ENCODE data around the gene RAD51B.
A peak's percentile ranks its signal among the peaks of the same experiment; 100 is the strongest.

The RAD51B gene

DNA sequence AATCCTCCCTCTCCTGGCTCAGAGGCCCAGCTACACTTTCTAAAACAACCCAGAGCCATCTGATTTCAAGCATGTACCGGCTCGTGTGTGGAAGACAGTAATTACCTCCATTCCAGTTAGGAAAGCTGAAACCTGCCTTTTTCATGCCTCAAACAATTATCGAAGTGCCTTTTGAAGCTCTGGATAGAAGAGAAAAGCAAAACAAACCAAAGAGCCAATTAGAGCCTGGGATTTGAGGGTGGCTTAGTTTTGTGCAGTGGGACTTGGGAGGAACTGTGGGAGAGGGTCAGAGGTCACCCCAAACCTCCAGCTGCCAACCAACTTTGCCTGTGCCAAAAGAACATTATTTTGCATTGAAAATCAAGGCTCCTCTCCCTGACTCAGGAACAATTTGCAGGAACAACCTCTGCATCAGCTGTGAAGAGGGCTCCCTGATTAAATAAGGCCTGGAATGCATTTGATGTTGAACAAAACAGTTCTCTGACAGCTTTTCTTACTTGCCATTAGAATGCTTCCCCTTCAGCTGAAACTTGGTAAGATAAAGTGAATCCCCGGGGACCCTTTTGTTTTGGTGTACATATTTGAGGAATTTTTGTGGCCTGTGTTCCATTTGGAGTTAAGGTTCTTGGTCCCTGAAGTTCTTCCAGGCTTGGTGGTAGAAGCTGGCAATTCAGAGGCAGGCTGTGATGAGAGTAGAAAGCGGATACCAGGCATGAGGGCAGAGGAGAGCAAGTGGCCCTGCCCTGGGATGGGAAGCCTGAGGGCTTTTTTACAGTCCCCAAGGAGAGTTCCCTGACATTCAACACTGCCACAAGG is 703.1 kb downstream of the RAD51B start:
- FAIRE-seq: no peak

- no peak for FAIRE-seq
Observed at GRCh38 chr14:68523326-68523610, 703.7 kb downstream of the RAD51B start.

- no peak for FAIRE-seq
Observed at GRCh38 chr14:68523989-68524725, 704.6 kb downstream of the RAD51B start.

DNA sequence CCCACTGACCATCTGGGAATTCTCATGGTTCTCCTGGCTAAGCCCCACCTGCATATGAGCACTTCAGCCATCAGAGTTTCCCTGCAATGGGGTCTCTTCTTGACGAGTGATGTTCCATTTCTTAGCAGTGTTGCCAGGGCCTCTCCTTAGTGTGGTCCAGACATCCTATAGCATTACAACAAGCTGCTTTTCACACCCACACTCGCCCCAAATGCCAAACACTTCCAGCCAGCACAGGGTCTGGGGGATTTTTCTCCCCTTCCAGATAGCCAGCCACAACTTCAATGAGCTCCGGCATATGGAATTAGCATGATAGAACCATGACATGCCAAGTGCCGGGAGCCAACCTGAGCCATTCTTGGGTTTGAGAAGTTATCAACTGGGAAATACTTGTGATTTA is 705.9 kb downstream of the RAD51B start:
- FAIRE-seq: no peak

- no peak for FAIRE-seq
Observed at GRCh38 chr14:68526512-68527091, 707.0 kb downstream of the RAD51B start.

DNA sequence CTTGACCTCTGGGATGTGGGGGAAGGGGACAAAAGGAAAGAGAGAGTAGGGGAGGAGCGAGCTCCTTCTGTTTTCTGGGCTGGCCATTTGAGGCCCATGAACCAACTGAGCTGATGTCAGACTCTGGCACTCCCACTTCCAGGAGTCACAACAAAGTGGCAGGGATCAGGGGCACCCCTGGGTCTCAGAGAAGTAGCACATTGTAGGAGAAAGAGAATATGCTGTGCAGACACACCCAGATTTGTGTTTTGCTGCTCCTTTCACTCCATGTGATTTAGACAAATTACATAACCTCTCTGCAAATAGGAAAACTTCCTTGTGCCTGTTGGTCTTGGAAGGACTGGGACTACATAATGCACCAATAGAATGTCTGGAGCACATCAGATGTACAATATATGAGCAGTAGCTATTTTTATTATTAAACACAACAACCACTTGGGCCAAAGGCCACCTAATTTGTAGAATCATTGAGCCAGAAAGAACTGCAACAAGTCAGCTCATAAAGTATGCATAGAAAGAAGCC is 707.8 kb downstream of the RAD51B start:
- no peak for FAIRE-seq

GRCh38 chr14:68528040-68528687 is 708.6 kb downstream of the RAD51B start:
- no peak for FAIRE-seq

DNA sequence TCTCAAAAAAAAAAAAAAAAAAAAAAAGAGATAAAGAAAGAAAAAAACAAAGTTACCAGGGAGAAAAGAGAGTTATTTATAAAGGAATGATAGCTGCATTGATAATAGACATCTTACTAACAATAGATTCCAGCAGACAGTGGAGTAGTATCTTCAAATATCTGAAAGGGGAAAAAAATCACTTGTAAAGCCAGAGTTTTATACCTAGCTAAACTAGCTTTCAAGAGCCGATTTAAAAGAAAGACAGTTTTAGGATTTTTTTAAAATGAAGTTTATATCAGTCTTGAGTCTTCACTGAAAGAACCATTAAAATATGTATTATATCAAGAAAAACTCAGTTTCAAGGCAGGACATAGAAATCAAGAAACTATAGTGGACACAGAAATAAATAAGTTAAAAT is 710.9 kb downstream of the RAD51B start:
- FAIRE-seq: no peak

DNA sequence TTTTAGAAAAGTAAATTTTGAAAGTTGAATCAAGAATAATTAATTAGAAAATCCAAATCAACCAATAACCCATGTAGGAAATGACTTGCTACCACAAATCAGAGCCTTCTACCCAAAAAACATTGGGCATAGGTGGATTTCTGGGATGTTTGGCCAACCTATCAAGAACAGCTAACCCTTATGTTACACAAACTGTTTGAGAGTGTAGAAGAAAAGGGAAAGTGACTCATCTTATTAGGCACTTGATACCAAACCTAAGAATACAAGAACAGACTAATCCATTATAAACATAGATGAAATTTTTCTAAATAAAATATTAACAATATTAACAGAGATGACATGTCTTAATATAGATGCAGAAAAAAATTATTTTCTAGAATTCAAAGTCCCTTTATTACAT is 712.9 kb downstream of the RAD51B start:
- FAIRE-seq: peak; percentile 19

DNA sequence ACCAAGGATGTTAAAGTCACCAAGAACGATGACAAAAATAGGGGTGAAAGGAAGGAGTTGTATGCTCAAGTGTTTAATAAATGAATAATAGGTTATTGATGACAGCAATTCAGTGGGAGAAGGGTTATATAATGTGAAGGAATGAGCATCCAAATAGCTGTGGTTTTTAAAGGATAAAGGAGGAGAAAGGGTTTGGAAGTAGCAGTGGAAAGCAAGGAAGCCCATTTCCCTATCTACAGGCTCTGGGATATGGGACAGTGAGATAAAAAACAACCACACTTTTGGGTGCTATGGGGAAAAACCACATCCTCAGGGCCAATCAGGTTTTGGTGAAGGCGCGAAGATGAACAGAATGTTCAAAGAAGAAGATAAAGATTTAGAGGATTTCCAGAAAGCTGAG is 714.7 kb downstream of the RAD51B start:
- FAIRE-seq: no peak

DNA sequence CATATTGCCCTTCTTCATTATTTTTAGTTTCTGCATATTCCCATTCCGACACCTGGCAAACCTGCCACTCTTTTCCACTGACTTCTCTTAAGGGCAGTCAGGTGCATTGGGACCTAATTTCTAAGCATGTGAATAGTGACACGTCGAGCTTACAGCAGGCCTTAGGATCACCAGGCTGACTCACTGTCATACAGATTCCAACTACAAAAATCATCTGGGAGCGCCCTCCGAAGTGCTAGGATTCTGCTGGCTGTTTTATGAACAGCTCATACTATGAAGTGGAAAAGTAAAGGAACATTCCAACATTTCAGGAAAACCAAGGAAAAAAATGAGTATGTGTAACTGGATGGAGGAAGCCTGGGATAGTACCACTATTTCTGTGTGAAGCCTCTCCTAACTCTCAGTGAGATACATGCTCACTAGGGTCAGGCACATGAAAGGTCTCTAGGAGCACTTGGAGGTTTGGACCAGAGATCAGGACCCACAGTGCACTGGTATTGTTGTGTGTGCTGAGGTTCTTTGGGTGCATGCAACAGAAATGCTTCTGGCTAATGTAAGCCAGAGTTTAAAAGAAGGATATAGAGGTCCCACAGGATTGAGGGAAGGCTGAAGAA is 715.9 kb downstream of the RAD51B start:
- no peak for FAIRE-seq

GRCh38 chr14:68536018-68536410 is 716.4 kb downstream of the RAD51B start:
- no peak for FAIRE-seq

DNA sequence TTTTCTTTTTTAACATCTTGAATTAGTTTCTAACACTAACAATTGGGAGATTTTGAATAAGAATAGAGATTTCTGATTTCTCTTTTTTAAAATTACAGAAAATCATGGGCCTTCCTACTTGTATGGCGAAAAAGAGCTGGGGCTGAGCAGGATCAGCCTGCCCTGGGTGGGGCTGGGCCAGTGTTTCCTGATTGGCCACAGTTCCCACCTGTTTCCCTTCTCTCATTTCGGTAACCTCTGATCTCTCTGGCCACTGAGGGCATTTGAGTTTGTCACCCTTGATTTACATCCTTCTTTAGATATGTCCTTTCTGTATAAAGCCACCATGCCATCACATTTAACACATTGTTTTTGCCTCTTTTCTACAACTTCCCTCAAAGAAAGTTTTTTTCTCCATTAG is 719.1 kb downstream of the RAD51B start:
- no peak for FAIRE-seq

DNA sequence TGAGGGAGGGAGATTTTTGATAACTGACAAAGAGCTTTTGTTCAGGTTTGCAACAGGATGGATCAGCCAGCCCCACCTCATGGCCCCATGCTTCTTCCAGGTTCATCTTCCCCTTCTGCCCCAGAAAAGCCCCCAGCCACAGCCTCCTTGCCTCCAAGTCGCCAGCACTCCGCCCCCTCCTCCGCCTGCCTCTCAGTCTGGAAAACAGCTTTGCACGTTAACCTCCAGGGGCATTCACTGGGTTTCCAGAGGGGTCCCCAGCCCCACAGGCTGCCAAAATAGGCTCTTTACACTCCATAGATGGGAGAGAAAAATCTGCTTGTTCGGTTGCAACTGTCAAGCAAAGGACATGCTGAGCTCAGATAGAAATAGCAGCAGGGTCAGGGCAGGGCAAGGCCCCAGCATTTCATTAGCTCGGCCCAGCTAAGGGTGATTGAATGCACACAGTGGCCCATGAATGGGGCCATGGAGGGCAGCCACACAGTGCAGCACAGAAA is 719.7 kb downstream of the RAD51B start:
- no peak for FAIRE-seq

- FAIRE-seq: no peak
Observed at GRCh38 chr14:68539789-68540188, 720.2 kb downstream of the RAD51B start.

DNA sequence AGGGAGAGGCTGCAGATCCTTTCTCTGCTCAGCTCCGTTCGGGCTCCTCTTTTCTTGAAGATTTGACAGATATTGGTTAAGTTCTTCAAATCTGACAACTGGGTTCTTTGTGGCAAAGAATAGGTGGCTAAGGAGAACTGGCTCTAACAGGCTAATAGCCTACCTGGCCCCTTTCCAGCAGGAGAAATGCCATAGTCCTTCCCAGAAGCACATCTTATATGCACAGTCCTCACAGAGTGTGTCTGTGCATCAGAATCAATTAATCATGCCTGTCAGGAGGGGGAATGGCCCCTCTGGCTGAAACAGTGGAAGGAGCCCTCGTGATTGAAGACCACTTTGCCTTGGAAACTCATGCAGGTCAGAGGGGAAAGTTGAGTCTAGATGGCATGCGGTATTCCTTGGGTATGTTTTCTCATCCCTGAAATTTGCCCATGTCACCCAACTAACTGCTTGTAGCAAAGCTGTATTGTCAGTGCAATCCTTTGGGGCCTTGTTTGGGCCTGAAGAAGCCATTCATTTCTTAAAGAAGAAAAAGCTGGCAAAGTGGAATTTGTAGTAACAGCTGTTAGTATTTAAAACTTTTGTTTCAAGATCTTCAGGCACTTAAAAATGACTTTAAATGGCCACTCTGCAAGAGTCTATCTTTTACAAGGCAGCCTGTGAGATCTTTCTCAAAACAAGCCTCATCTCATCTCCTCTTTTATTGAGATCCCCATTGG is 721.8 kb downstream of the RAD51B start:
- FAIRE-seq: no peak

DNA sequence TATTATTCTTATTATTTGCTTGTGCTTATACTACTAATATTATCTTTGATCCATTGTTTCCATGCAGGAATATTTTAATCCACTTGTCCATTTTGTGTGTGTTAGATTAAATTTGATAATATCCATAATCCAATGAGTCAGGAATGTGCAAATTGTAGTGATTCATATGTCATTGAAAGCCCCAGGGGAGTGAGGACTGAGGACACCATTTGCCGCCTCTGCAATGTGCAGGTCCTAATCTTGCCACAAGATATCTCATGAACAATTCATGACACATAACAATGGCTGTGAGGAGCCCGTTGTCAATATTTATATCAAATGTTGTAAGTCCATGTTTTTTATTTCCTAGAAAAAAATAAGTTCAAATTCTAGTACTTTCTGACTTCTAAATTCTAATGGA is 722.8 kb downstream of the RAD51B start:
- FAIRE-seq: no peak

- FAIRE-seq: no peak
Observed at GRCh38 chr14:68543516-68543915, 723.9 kb downstream of the RAD51B start.

DNA sequence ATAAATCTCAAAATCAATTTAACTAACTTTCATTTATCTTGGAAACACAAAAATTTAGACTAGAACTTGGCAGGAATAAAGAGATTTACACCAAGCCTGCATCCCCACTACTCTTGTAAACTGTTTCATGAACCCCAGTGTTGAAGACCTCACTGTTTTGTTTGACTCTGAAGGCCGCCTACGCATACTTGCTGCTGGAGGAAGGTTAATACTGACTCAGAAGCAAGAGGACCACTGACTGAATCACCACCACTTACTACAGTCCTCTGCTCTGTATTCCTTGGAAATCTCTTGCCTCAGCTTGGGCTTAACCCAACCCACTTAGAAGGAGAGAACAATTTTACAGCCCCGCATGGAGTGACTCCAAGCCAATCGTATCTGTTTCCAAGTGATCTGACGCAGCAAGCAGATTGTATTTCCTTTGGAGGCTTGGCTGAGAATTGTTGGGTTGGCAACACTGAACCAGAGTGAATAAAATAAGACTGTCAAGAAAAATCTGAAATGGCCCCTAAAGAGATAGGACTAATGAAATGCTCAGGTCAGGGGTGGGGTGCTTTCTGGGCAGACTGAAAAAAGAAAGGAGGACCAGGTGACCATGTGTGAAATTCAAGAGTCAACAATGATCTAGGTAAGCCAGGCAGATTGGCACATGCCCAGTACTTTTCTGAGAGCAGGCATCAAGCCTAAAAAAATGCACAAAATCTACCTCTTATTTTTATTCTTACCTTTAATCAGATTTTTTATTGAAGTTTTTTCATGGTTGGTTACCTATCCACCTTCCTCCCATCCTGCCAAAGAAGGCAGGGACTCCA is 724.7 kb downstream of the RAD51B start:
- FAIRE-seq: no peak

- FAIRE-seq: no peak
Observed at GRCh38 chr14:68546839-68547238, 727.3 kb downstream of the RAD51B start.

Measured in TTC549 (cell line).